SH-SY5Y (cell line): ENCODE measurements around the gene TMEM178A.

Source experiments
- GATA2 ChIP-seq: IDR thresholded peaks from 2 replicates; pipeline ENCODE4 v1.6.1; 2011; ENCODE audit warnings: mild to moderate bottlenecking, low read depth, low read length
- GATA3 ChIP-seq: IDR thresholded peaks from 2 replicates; pipeline ENCODE4 v1.6.1; 2011; ENCODE audit warnings: low read depth, mild to moderate bottlenecking, low read length, moderate library complexity

- TF ChIP-seq GATA2 (no peak), GATA3 (no peak)
These were observed 67.5 kb downstream of the TMEM178A start for GRCh38 chr2:39733070-39733674.
